Left kidney (tissue), 2 donors: ENCODE data around the gene HSPA2. TPM values are rescaled to one million over a fixed set of nuclear protein-coding genes. Genes with fewer than 3 reads are reported as not detected.
A peak's percentile ranks its signal among the peaks of the same experiment; 100 is the strongest.
"Not testable (repeated sequence)": the region's sequence is repeated elsewhere in the genome, so short reads cannot be mapped to it uniquely, and the experiment has no call there.

Experiments
- DNase-seq: peaks from one replicate; pipeline ENCODE4 v3.0.0-alpha.2; 2013
- polyA plus RNA-seq: library from polyadenylated mRNA; unstranded; fragments of 120-200 nt; gene quantifications from one replicate; pipeline ENCODE4 v1.2.1, GENCODE V29; 2013; ENCODE audit not compliant: insufficient read length

The HSPA2 gene
- polyA plus RNA-seq, 1 donor = 13.4 TPM

GRCh38 chr14:64510825-64511671 lies 29.5 kb upstream of the HSPA2 start:
- peak; percentile 74 for DNase-seq

- DNase-seq = no peak
Measured at GRCh38 chr14:64513271-64513670, 27.3 kb upstream of the HSPA2 start.

- DNase-seq = no peak
Measured at GRCh38 chr14:64515053-64515452, 25.5 kb upstream of the HSPA2 start.

- DNase-seq = no peak
Measured at GRCh38 chr14:64516969-64517368, 23.6 kb upstream of the HSPA2 start.

GRCh38 chr14:64517667-64518066 lies 22.9 kb upstream of the HSPA2 start:
- DNase-seq = not testable (repeated sequence)

GRCh38 chr14:64518229-64518628 lies 22.3 kb upstream of the HSPA2 start:
- no peak for DNase-seq

GRCh38 chr14:64520699-64521098 lies 19.8 kb upstream of the HSPA2 start:
- no peak for DNase-seq

- DNase-seq = no peak
Measured at GRCh38 chr14:64522591-64523355, 17.8 kb upstream of the HSPA2 start.

- no peak for DNase-seq
Measured at GRCh38 chr14:64525354-64525753, 15.2 kb upstream of the HSPA2 start.

GRCh38 chr14:64531567-64531966 lies 9.0 kb upstream of the HSPA2 start:
- DNase-seq = no peak

GRCh38 chr14:64536488-64537245 lies 3.9 kb upstream of the HSPA2 start:
- DNase-seq = no peak

- no peak for DNase-seq
Measured at GRCh38 chr14:64541261-64541971, 875 bp downstream of the HSPA2 start.

- DNase-seq = no peak
Measured at GRCh38 chr14:64541972-64542835, 1.7 kb downstream of the HSPA2 start.

GRCh38 chr14:64542836-64543201 lies 2.3 kb downstream of the HSPA2 start:
- DNase-seq = no peak

- no peak for DNase-seq
Measured at GRCh38 chr14:64544607-64545312, 4.2 kb downstream of the HSPA2 start.

GRCh38 chr14:64549016-64549415 lies 8.5 kb downstream of the HSPA2 start:
- no peak for DNase-seq

- no peak for DNase-seq
Measured at GRCh38 chr14:64549791-64550620, 9.5 kb downstream of the HSPA2 start, which contains the start of gene PPP1R36. TSS of gene PPP1R36 (plus strand) at chr14:64549961. CDS start at chr14:64549998, 37 bp downstream.

- DNase-seq = no peak
Measured at GRCh38 chr14:64550621-64551333, 10.2 kb downstream of the HSPA2 start.

GRCh38 chr14:64554556-64554955 lies 14.0 kb downstream of the HSPA2 start:
- no peak for DNase-seq
